Neural crest cell (in vitro differentiated cells): Measurements from ENCODE around the gene GOLGA1. TPM values are rescaled to one million over a fixed set of nuclear protein-coding genes. Genes with fewer than 3 reads are reported as not detected.

Source experiments
- DNase-seq: peaks from one replicate; pipeline ENCODE4 v3.0.0; 2021; ENCODE audit warnings: low read depth, mixed read lengths, low spot score
- H3K27ac Mint-ChIP-seq: one replicate; pipeline ENCODE4 v1.8.0; 2021; ENCODE audit warnings: mild to moderate bottlenecking, mixed read lengths; ENCODE audit not compliant: unreplicated experiment
- H3K27me3 Mint-ChIP-seq: 2 replicates; pipeline ENCODE4 v1.8.0; 2021; ENCODE audit warnings: low read depth, mild to moderate bottlenecking, mixed read lengths
- H3K36me3 Mint-ChIP-seq: 2 replicates; pipeline ENCODE4 v1.8.0; 2021; ENCODE audit warnings: low read depth, mild to moderate bottlenecking, mixed read lengths
- H3K4me1 Mint-ChIP-seq: 2 replicates; pipeline ENCODE4 v1.8.0; 2021; ENCODE audit warnings: mixed read lengths
- H3K4me3 Mint-ChIP-seq: one replicate; pipeline ENCODE4 v1.8.0; 2021; ENCODE audit warnings: mild to moderate bottlenecking, mixed read lengths
- H3K9me3 Mint-ChIP-seq: 2 replicates; pipeline ENCODE4 v1.8.0; 2021; ENCODE audit warnings: mixed read lengths
- CTCF ChIP-seq: fragments of 200-600 bp; sonication (generic); conservative IDR thresholded peaks from 2 replicates; pipeline ENCODE4 v1.5.0; 2021; ENCODE audit warnings: antibody characterized with exemption, mild to moderate bottlenecking
- long read RNA-seq: library from polyadenylated mRNA; unstranded; transcript quantifications from one replicate; pipeline ENCODE4 v2.0.0, GENCODE V29; 2020
- total RNA-seq: library from RNA; stranded (reverse); gene quantifications from 2 replicates; pipeline ENCODE4 v1.2.1, GENCODE V29; 2021

The GOLGA1 gene
- 15.9 and 18.7 TPM in 2 replicates for total RNA-seq
- long read RNA-seq, partial matches to known transcripts, result 5 of 17 reads
- long read RNA-seq, other reads (novel, unspliced or antisense), result 11 of 17 reads

GRCh38 chr9:124940894-124941678 lies at the start of gene GOLGA1:
Gene GOLGA1 (minus strand): TSS chr9:124941083. CDS start chr9:124938711, 2,372 bp downstream.
- Mint-ChIP-seq H3K27ac (peak within 1 kb of the TSS; percentile 99), H3K27me3 (no peaks in the 10 kb centered on the region), H3K4me3 (peak within 1 kb of the TSS; percentile 86), H3K36me3 (no peaks in the 10 kb centered on the region), H3K4me1 (peaks cover 23% of the 10 kb centered on the region), H3K9me3 (no peaks in the 10 kb centered on the region)
- DNase-seq, result peak; percentile 92
- no peak for TF ChIP-seq CTCF

- Mint-ChIP-seq H3K9me3 (no peaks in the 10 kb centered on the region), H3K4me1 (no peaks in the 10 kb centered on the region), H3K27ac (no peak overlapping the region), H3K4me3 (no peak overlapping the region), H3K36me3 (no peaks in the 10 kb centered on the region), H3K27me3 (no peaks in the 10 kb centered on the region)
- no peak for DNase-seq
- no peak for TF ChIP-seq CTCF
Observed at GRCh38 chr9:124983698-124984097, 42.8 kb upstream of the GOLGA1 start.

GRCh38 chr9:124980431-124980830 lies 39.5 kb upstream of the GOLGA1 start:
- Mint-ChIP-seq H3K27ac (peak overlapping the region; percentile 28), H3K36me3 (no peaks in the 10 kb centered on the region), H3K27me3 (no peaks in the 10 kb centered on the region), H3K4me1 (no peaks in the 10 kb centered on the region), H3K9me3 (no peaks in the 10 kb centered on the region), H3K4me3 (no peak overlapping the region)
- no peak for DNase-seq
- TF ChIP-seq CTCF, result no peak

- no peak for DNase-seq
- peaks cover 2% of the 10 kb centered on the region for H3K36me3 Mint-ChIP-seq
- H3K4me3 Mint-ChIP-seq, result no peak overlapping the region
- TF ChIP-seq CTCF, result no peak
- H3K4me1 Mint-ChIP-seq, result no peaks in the 10 kb centered on the region
- H3K27ac Mint-ChIP-seq, result no peak overlapping the region
- no peaks in the 10 kb centered on the region for H3K27me3 Mint-ChIP-seq
- no peaks in the 10 kb centered on the region for H3K9me3 Mint-ChIP-seq
Observed at GRCh38 chr9:124975131-124975530, 34.2 kb upstream of the GOLGA1 start.

- no peak for TF ChIP-seq CTCF
- Mint-ChIP-seq H3K9me3 (no peaks in the 10 kb centered on the region), H3K27ac (no peak overlapping the region), H3K36me3 (peaks cover 2% of the 10 kb centered on the region), H3K4me3 (no peak overlapping the region), H3K27me3 (no peaks in the 10 kb centered on the region), H3K4me1 (no peaks in the 10 kb centered on the region)
- DNase-seq, result no peak
Observed at GRCh38 chr9:124973807-124974206, 32.9 kb upstream of the GOLGA1 start.
